ENCODE measurements around the gene KNG1.
"Not testable (repeated sequence)": the region's sequence is repeated elsewhere in the genome, so short reads cannot be mapped to it uniquely, and the experiment has no call there.

KNG1 gene

DNA sequence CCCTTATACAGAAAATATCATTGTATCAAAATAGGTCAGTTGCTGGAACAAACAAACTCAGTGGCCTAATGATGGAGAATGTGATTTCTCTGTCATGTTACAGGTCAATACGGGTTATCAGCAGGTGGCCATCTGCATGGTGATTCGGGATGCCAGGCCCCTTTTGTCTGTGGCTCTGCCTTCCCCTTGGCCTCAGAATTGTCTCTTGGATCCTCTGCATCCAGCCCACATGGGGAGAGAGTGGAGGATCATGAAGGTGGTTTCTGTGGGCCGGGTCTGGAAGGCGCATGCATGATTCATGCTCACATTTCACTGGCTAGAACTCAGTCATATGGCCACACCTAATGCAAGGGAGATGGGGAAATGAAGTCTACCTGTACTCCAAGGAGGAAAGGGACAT, 6.5 kb upstream of the KNG1 start:
- not testable (repeated sequence) for DNase-seq

DNA sequence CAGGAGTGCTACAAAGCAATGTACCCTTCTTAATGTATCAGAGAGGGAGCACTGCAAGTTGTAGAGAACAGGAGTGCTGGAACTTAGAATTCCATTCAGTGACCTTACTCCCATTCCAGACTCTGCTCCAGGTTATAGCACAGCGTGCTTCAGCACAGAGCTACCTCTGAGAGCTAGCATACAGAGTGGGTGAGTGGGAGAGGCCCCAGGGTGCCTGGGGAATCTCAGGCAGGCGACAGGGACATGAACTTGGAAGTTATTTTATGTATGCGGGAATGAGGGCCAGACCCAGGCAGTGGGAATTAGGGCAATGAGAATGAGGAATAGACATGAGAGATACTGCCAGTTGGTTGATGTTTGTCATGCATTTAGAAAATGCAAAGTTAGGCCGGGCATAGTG, 3.7 kb upstream of the KNG1 start:
- DNase-seq = no peak

DNA sequence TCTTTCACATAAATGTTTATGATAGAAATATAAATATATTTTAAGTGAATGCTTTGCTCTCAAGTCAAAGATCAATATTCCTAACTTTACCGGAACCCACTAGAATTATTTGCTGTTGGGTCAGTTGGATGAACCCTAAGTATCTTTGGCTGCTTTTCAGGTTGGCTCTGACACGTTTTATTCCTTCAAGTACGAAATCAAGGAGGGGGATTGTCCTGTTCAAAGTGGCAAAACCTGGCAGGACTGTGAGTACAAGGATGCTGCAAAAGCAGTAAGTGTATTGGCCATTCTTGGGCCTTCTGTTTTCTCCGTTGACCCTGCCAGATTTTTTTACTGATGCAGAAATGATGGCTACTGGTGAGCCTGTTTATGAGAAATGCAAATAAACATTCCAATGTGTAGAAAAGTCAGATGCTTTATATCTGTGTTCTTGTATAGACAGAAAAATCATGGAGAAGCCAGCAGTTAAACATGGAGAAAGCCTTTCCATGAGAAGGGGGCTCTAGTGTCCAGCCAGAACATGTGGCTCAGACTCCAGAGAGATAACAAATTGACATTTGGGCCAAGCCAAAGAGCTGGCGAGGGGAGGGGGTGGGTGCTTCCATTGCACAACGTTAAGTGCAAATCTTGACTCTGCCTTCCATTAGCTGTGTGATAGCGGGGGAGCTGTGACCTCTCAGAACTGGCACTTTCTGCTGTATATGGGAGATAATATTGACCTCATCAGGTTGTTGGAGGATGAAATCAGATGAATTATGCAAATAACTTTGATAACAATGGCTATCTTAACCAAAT, 3.0 kb downstream of the KNG1 start:
- DNase-seq = no peak

DNA sequence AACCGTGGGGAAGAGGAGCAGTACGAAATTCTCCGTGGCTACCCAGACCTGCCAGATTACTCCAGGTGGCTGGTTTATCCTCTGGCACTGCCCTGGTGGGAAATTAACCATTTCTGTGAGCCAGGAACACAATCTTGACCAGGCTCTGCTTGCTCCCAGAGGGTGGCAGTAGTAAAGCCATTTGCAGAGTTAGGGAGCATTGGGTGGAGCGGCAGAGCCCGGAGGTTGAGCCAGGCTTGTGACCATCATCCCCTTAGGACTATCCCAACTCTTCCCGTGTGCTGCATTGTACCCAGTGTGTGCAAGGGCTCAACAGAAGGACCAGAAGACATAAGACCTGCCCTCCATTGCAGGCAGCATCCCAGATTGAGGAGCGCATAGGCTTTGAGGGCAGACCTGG, 5.3 kb downstream of the KNG1 start:
- DNase-seq = no peak

DNA sequence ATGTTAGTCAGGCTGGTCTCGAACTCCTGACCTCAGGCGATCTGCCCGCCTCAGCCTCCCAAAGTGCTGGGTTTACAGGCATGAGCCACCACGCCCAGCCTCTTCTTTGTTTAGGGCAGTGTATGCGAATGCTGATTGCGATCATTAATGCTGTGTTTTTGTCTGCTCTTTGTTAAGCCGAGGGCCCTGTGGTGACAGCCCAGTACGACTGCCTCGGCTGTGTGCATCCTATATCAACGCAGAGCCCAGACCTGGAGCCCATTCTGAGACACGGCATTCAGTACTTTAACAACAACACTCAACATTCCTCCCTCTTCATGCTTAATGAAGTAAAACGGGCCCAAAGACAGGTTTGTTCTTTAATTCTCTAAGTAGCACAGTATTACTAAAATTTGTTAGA, 7.8 kb downstream of the KNG1 start:
- DNase-seq = no peak

DNA sequence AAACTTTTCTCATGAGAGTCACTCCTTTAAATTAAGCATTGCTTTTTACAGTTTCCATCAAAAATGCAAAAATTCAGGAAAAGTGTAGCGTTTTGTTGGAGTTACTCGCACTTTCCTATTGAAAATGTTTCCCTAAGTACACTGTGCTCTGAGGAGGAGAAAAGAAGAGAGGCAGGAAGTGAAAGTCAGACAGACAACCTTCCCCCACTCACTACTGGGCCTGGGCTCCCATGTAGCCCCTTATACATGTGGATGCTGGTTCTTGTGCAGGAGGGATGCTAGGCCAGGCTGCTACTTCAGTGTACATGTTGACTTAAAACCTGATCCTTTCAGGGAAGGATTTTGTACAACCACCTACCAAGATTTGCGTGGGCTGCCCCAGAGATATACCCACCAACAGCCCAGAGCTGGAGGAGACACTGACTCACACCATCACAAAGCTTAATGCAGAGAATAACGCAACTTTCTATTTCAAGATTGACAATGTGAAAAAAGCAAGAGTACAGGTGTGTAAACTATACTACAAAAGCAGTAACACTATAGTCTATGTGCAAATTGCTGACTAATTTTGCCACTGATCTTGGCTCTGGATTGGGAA, 15.1 kb downstream of the KNG1 start:
- DNase-seq = no peak

DNA sequence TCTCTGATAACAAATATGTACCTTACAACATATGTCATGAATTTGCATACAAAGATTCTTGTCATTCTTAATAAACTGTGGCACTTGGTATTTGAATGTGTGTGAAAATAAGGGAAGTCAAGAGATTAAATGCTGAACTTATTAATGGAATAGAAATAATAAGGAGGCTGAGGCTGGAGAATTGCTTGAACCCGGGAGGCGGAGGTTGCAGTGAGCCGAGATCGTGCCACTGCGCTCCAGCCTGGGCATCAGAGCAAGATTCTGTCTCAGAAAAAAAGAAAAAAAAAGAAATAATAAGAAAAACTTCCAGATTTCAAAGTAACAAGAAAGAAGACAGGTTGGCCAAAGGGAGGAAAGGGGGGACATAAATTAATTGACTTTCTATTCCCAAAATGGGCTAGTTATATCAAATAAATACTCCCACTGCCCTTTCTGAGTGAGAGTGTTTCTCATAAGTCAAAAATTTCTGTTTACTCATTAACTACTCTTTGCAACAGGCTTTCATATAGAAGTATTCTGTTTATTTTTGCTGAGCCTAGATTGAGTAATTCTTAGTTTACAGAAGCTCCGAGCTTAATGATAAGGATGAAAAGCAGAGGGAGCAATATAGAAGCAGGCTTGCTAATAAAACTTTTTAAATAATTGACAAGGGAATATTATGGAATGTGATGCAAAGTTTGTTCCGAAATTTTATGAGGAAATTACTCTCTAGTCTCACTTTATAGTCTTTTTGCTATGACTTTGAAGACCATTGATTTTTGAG, 25.6 kb downstream of the KNG1 start:
- no peak for DNase-seq

DNA sequence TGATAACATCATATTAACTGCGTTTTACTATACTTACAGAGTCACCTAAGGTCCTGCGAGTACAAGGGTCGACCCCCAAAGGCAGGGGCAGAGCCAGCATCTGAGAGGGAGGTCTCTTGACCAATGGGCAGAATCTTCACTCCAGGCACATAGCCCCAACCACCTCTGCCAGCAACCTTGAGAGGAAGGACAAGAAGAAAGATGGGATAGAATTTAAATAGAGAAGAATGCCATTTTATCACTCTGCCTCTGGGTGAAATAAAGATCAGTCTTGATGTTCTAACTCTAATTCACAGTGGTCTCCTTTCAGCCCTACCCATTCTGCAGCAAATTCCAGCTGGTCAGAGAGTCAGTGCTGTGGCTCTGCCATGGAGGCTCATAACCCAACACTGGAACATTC, 26.5 kb downstream of the KNG1 start:
- DNase-seq = no peak

DNA sequence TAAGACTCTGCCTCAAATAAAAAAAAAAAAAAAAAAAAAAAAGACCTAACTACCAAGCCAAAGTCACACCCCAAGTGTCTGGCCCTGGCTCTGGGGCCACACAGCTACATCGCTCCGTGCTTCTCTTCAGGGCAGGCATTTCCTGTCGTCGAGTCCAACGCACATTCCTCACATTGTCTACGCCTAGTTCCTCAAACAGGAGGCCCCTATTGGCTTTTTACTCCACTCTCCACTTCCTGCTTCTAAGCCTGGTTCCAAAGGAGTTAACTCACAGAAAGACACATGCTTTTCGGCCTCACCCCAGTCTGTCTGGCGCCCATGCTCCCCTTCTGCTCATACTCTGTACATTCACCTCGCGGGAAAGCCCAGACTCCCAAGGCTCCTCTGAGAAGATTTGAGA, 28.8 kb downstream of the KNG1 start:
- no peak for DNase-seq

DNA sequence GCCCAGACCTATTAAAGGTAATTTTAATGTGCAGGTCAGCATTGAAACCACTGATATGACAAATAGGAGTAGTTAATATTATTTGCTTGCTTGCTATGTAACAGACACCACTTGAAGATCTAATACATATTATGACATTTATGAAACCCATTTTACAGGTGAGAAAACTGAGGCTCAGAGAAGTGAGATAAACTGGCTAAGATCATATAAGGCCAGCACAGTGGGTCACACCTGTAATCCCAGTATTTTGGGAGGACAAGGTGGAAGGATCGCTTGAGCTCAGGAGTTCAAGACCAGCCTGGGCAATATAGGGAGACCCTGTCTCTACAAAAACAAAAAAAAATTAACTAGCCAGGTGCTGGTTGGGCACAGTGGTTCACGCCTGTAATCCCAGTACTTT, 33.2 kb downstream of the KNG1 start:
- DNase-seq = no peak

DNA sequence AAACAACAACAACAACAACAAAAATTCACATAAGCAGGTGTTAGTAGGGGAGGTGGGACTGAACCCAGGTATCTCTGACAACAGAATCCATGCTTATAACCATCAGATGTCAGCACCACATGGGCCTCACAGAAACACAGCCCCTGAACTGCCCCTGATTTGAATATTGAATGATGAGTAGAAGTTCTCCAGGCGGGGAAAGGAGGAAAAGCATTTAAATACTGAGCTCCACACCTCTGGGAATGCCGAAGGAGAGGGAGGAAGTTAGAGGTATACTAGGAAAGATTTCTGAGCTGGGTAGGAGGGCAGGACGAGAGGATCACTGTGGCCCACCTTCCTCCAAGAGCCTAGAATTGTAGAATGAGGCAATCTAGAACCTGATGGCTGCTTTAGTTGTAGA, 34.3 kb downstream of the KNG1 start:
- DNase-seq = no peak

DNA sequence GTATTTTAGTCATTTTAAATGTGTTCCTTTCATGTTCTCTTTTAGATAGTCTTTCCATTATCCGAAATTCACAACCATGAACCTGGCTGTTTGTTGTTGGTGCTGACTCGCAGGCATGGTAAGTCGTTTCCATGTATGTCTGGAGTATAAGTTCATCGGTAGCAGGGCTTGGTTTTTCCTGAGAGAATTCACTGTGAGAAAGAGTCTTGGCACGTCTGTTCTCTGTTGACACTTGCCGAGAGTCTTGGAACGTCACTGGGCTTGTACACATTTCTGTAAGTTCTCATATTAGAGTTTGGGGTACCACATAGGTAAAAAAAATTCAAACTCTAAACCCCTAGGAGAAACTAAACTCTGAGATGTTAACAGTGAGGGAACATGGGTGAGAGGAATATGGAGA, 36.8 kb downstream of the KNG1 start:
- no peak for DNase-seq

DNA sequence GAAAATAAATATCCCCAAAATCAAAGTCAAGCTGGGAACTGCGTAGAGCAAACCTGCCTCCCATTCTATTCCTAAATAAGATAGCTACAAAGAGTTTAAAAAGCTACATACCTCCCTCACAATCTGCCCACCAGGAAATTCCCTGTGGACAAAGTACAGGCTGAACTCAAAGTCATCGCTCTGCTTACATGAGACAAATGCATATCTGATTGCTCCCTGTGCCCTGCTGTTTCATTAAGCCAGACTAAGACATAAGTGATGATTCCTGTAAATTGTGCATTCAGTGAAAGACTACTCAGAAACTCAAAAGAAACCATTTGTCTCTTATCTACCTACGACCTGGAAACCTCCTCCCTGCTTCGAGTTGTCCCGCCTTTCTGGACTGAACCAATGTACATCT, 37.7 kb downstream of the KNG1 start:
- no peak for DNase-seq

DNA sequence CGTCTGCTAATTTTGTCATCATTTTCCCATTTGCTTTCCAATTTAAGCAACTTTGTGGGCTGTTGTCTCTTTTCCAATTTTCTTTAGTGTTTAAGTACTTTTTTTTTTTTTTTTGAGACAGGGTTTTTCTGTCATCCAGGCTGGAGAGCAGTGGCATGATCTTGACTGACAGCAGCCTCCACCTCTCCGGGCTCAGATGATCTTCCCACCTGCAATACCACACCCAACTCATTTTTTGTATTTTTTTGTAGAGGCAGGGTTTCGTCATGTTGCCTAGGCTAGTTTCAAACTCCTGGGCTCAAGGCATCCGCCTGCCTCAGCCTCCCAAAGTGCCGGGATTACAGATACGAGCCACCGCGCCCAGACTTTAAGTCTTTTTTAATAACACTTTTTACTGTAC, 40.1 kb downstream of the KNG1 start:
- DNase-seq = no peak

DNA sequence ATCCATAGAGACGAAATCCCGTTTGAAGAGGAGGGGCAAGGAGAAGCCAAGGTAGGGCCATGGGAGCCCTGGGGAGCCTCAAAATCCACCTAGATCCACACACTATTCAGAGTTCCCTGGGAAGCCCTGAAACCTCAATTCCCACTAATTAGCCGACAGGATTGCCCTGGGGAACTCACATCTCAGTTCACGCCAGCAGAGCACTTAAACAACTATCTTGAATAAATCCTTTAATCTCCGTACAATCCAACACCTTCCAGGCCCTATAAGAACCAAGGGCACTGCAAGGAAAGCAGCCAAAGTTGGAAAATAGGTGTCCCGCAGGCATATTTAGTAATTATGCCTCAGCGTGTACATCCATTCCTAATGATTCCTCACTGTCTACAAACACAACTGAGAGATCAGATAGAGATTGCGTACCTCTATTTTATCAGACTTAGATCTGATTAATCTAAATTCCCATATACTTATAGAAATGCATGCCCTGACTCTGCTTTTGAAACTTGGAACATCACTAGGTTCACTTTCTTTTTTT, 40.6 kb downstream of the KNG1 start:
- no peak for DNase-seq

DNA sequence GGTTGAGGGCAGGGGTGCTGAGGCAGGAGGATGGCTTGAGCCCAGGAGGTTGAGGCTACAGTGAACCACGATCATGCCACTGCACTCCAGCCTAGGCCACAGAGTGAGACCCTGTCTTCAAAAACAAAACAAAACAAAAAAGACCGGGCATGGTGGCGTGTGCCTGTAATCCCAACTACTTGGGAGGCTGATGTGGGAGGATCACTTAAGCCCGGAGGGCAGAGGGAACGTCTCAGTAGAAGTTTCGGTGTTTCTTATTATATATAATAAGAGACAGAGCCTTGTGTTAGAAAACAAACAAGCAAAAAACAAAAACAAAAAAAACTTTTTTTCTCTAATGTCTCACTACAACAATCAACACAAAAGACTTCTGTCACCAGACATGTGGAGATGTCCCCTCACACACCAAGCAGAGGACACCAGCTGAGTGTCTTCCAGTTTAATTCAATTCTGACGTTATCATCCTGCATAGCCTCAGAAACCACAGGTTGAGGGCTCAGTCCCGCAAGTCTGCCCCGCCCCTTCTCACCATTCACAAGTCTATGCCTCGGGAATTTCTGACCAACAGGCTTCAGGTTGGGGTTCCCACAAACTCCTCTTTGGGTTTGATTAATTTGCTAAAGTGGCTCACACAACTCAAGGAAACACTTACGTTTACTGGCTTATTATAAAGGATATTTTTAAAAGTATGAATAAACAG, 42.2 kb downstream of the KNG1 start:
- DNase-seq = no peak

DNA sequence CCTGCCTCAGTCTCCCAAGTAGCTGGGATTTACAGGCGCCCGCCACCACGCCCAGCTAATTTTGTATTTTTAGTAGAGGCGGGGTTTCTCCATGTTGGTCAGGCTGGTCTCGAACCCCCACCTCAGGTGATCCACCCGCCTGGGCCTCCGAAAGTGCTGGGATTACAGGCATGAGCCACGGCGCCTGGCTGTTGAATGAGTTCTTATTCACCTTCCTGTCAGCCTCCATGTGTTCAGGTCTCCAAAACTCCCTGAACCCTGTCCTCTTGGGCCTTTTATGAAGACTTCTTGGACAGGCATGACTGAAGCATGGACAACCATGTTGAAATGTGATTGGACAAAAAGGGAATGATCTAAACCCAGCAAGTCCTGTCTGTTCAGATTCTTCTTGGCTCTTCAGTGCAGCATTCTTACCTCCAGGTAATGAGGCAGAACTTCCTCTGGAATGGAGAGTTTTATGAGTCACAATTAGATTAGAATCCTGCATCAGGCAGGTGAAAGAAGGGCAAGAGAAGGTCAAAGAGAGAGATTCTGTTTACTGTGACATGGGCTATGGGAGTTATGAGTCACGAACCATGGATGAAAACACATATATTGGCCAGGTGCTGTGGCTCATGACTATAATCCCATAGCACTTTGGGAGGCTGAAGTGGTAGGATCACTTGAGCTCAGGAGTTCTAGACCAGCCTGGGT, 43.1 kb downstream of the KNG1 start:
- DNase-seq = no peak

DNA sequence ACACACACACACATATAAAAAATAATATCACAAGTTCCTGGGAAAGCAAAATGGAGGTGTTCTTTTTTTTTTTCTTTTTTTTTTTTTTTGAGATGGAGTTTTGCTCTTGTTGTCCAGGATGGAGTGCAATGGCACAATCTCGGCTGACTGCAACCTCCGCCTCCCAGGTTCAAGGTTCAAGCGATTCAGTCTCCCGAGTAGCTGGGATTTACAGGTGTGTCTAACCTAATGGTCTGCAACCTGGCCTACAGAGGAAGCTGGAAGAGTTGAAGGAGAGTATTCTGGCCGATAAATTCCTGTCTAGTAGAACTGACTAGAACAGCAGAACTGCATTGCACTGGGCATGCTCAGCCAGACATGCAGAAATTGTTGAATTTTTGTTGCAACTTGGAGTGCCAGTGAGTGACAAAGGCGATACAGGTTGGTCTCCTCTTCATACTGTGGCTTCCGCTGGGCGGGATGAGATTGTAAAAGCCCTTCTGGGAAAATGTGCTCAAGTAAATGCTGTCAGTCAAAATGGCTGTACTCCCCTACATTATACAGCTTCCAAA, 43.8 kb downstream of the KNG1 start:
- DNase-seq = no peak

DNA sequence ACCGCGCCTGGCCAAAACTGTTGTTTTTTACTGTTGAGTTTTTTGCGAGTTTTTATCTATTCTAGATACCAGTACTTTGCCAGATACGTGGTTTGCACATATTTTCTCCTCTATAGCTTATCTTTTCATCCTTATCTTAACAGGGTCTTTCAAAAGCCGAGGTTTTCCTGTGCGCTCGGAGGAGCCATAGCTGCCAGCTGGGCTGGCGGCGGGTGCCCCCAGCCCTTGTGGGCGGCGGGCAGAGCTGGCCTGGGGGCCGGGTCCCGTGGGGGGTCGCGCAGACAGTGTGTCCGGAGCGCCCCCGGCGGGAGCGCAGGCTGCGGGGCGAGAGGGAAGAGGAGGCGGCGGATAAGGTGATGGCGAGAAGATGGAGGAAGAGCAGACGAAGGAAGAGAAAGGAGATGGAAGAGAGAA, 55.1 kb downstream of the KNG1 start:
- no peak for DNase-seq

DNA sequence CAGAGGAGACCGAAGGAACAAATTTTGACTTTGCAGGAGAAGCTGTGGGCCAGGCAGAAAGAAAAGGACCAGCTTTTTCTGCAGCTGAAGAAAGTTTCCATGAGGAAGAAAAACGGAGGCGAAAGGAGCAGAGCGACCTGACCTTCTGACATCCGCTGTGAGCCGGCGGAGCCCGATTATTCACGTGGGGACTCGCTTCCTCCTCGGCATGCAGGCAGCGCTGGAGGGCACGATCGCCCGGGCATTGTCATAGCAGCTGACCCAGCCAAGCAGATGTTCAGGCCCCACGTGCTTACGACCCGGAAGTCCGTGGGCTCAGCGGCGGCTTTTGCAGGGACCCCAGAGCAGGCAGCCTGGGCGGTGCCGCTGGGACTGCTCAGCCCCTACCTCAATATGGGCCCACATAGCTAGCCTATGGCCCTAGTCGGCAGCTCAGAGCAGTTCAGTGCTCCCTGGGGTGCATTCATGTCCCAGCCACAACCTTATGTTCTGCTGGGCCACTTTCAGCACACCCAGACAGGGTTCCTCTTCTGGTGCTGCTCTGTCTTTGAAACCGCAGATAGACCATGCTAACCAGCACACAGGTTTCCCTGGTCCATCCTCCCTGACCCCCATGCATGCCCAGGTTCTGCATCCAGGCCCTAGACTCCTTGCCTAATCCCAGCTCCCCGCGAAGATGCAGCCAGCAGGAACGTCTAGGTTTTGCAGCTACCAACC, 55.7 kb downstream of the KNG1 start:
- no peak for DNase-seq

DNA sequence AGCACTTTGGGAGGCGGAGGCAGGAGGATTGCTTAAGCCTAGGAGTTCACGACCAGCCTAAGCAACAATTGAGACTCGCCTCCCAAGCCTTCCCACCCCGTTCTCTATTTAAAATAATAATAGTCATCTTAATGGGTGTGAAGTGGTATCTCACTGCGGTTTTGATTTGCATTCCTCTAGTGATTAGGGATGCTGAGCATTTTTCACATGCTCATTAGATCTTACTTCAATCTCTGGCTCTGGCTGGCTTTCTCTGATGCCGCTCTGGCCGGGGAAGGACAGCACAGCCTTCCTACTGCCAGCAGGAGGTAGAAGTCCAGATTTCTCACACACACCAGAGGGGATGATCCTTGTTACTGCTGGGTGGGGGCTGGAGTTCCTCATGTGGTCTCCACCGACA, 58.8 kb downstream of the KNG1 start:
- DNase-seq = no peak

DNA sequence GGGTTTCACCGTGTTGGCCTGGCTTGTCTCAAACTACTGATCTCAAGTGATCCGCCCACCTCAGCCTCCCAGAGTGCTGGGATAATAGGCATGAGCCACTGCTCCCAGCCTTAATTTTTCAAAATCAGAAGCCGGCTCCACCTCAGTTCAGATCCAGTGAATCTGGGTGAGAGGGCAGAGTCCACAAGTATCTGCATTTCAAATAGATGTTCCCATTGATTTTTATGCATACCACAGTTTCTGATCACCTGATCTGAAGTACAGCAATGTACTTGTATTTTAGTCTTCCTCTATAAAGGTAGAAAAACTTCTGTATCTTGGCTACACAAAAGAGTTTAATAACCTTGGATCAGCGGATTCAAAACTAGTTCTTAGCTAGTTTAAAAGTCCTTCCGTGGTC, 62.0 kb downstream of the KNG1 start:
- DNase-seq = no peak
